Tibial nerve (tissue), 4 donors: ENCODE data around the gene AKNA. TPM values are rescaled to one million over a fixed set of nuclear protein-coding genes. Genes with fewer than 3 reads are reported as not detected.

Experiments
- DNase-seq, 2 donors: peaks; one replicate each; pipeline ENCODE4 v3.0.0-alpha.2; 2019; ENCODE audit warnings: low spot score in 2 of 2
- H3K27ac ChIP-seq, 4 donors: fragments of 200-600 bp; sonication (generic) in 3 of 4; one replicate each; pipeline ENCODE4 v1.5.1; 2017 to 2019; ENCODE audit warnings: mild to moderate bottlenecking in 1 of 4
- H3K27me3 ChIP-seq, 2 donors: fragments of 200-600 bp; sonication (generic) in 1 of 2; one replicate each; pipeline versions ENCODE4 v1.5.1 to v1.6.0; 2017 to 2019
- H3K36me3 ChIP-seq, 3 donors: fragments of 200-600 bp; sonication (generic); one replicate each; pipeline ENCODE4 v1.5.1; 2018 to 2019
- H3K4me1 ChIP-seq, 4 donors: fragments of 200-600 bp; sonication (generic) in 3 of 4; one replicate each; pipeline ENCODE4 v1.5.1; 2017 to 2019
- H3K4me3 ChIP-seq, 4 donors: fragments of 200-600 bp; sonication (generic) in 3 of 4; one replicate each; pipeline ENCODE4 v1.5.1; 2017 to 2019; ENCODE audit warnings: mild to moderate bottlenecking in 1 of 4, moderate library complexity in 1 of 4
- H3K9me3 ChIP-seq, 4 donors: fragments of 200-600 bp; sonication (generic) in 3 of 4; one replicate each; pipeline ENCODE4 v1.5.1; 2017 to 2019
- EP300 ChIP-seq, 2 donors: sonication (generic); formaldehyde crosslinking; IDR thresholded peaks; one replicate each; pipeline ENCODE4 v1.6.1; 2017; ENCODE audit warnings: antibody characterized with exemption in 2 of 2, mild to moderate bottlenecking in 1 of 2
- POLR2A ChIP-seq, 2 donors: fragments of 450-650 bp; IDR thresholded peaks; one replicate each; pipeline ENCODE4 v1.6.1; 2017; ENCODE audit warnings: antibody characterized with exemption in 2 of 2, mild to moderate bottlenecking in 2 of 2, moderate library complexity in 2 of 2
- WGBS, 2 donors: methylation state at CpG; one replicate each; pipeline ENCODE4 v1.1.5; 2018; 5-methylcytosine and 5-hydroxymethylcytosine counted together
- total RNA-seq, 4 donors: library from RNA; depleted of rRNA; stranded (reverse); fragments of >200 nt; gene quantifications; one replicate each; pipeline ENCODE4 v1.1.0, GENCODE V29; 2016
- TF ChIP-seq, protein P1 (sequence below), 5 experiments: fragments of 200-600 bp in 3 of 5; fragments of 450-650 bp in 2 of 5; sonication (generic) in 3 of 5; IDR thresholded peaks; one replicate each; pipeline ENCODE4 v1.5.1; 2016 to 2019; ENCODE audit warnings: antibody characterized with exemption in 5 of 5, mild to moderate bottlenecking in 3 of 5, moderate library complexity in 2 of 5

Gene AKNA
- total RNA-seq, 4 donors from 2014 or later: 23.6 to 42.2 (median 36.6) TPM

DNA sequence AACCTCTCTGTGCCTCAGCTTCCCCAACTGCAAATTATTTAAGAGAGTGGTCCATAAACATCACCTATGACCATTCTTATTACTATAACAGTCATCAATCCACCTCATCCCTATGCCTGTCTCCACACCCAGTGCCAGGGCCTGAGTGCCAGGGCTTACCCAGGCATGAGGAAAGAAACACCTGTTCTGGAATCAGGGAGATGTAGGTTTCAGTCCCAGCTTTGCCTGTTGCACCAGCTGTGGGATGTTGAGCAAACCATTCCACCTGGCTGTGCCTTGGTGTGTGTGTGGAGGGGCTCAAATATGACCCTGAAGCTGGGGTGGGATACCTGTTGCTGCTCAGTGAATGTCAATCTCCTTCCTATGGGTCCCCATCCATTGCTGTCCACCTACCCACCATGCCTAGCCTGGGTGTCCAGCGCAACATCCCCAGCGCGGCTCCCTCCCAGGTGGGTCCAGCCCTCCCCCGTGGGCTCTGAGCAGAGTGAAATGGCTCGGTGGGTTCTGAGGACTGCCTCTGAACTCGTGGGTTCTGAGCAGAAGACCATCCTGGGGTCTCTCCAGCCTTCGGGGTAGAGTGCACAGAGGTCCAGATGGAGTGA is 16.3 kb downstream of the AKNA start:
- WGBS, 2 donors: 77 to 82% methylated on average over 7 of the region's 7 CpGs
- H3K4me1 ChIP-seq: peaks cover 0 to 49% (median 17%) of the 10 kb centered on the region in 4 donors
- peak overlapping the region in 2 of 4 donors; percentile 48 to 70 for H3K27ac ChIP-seq
- no peak for DNase-seq
- H3K36me3 ChIP-seq: peaks cover 0 to 75% (median 2%) of the 10 kb centered on the region in 3 donors
- no peaks in the 10 kb centered on the region for H3K27me3 ChIP-seq
- H3K9me3 ChIP-seq: no peaks in the 10 kb centered on the region
- TF ChIP-seq, protein P1, sequence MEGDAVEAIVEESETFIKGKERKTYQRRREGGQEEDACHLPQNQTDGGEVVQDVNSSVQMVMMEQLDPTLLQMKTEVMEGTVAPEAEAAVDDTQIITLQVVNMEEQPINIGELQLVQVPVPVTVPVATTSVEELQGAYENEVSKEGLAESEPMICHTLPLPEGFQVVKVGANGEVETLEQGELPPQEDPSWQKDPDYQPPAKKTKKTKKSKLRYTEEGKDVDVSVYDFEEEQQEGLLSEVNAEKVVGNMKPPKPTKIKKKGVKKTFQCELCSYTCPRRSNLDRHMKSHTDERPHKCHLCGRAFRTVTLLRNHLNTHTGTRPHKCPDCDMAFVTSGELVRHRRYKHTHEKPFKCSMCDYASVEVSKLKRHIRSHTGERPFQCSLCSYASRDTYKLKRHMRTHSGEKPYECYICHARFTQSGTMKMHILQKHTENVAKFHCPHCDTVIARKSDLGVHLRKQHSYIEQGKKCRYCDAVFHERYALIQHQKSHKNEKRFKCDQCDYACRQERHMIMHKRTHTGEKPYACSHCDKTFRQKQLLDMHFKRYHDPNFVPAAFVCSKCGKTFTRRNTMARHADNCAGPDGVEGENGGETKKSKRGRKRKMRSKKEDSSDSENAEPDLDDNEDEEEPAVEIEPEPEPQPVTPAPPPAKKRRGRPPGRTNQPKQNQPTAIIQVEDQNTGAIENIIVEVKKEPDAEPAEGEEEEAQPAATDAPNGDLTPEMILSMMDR (IDR thresholded peaks at IDR 0.05): no peak
- TF ChIP-seq POLR2A (IDR thresholded peaks at IDR 0.05) (no peak), EP300 (IDR thresholded peaks at IDR 0.05) (no peak)
- H3K4me3 ChIP-seq: no peak overlapping the region

DNA sequence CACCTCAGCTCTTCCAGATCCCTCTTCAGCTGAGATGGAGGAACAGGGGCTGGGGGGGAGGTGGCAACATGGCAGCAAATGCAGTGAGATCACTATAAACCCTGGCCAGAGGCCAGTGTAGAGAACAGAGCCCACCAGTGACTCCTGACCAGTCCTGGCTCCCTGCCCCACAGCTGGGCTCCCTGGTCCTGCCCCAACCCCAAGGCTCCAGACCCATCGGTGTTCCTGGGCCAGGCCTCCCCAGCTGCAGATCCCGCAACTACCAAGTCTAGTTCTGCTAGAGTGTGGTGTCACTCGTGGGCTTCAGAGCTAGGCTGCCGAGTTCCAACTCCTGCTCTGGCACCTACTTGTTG is 16.8 kb downstream of the AKNA start:
- no peak for DNase-seq
- H3K4me3 ChIP-seq: no peak overlapping the region
- no peaks in the 10 kb centered on the region for H3K9me3 ChIP-seq
- H3K27me3 ChIP-seq: no peaks in the 10 kb centered on the region
- WGBS, 2 donors: 50 to 61% methylated on average over 4 of the region's 4 CpGs
- peaks cover 0 to 53% (median 17%) of the 10 kb centered on the region in 4 donors for H3K4me1 ChIP-seq
- peak overlapping the region in 2 of 4 donors; percentile 48 to 70 for H3K27ac ChIP-seq
- TF ChIP-seq POLR2A (IDR thresholded peaks at IDR 0.05) (no peak), EP300 (IDR thresholded peaks at IDR 0.05) (no peak)
- TF ChIP-seq, protein P1 (IDR thresholded peaks at IDR 0.05): no peak
- peaks cover 0 to 77% (median 0%) of the 10 kb centered on the region in 3 donors for H3K36me3 ChIP-seq

DNA sequence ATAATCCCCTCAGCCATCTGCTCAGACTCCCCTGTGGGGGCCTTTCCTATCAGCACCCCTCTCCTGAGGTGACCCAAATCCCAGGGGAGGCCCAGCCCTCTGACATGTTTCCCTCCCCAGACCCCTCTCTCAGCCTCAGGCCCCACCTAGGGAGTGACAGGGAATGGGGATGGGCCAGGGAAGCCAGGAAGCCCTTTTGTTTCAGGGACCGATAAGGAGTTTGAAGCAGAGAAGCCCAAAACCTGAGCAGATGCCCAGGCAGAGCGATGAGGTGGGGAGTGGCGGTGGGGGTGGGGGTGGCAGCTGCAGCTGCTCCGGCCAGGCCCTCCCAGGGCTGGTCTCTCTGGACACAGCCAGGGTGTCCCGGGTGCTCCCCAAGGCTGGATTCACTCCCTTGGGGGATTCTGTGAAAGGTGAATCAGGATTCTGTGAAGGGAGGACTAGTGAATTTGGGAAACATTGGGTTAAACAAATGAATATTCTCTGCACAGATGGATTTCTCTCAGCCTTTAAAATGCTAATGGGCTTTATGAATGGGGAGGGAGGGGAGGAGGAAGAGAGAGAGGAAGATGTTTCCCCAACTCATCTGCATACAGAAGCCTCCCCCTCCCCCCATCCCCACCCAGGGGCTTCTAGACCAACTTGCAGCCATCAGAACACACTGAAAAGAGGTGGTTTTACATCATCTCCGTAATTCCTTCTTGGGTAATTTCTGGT is 17.4 kb downstream of the AKNA start:
- Histone ChIP-seq H3K36me3 (peaks cover 0 to 76% (median 0%) of the 10 kb centered on the region in 3 donors), H3K4me1 (peaks cover 0 to 58% (median 19%) of the 10 kb centered on the region in 4 donors), H3K27me3 (no peaks in the 10 kb centered on the region), H3K4me3 (no peak overlapping the region), H3K9me3 (no peaks in the 10 kb centered on the region), H3K27ac (peak overlapping the region in 3 of 4 donors; percentile 48 to 70 (median 50))
- TF ChIP-seq POLR2A (IDR thresholded peaks at IDR 0.05): no peak
- TF ChIP-seq, protein P1 (IDR thresholded peaks at IDR 0.05): no peak
- no peak for TF ChIP-seq EP300 (IDR thresholded peaks at IDR 0.05)
- WGBS, 2 donors: 63 to 79% methylated on average over 6 of the region's 6 CpGs
- DNase-seq: no peak

DNA sequence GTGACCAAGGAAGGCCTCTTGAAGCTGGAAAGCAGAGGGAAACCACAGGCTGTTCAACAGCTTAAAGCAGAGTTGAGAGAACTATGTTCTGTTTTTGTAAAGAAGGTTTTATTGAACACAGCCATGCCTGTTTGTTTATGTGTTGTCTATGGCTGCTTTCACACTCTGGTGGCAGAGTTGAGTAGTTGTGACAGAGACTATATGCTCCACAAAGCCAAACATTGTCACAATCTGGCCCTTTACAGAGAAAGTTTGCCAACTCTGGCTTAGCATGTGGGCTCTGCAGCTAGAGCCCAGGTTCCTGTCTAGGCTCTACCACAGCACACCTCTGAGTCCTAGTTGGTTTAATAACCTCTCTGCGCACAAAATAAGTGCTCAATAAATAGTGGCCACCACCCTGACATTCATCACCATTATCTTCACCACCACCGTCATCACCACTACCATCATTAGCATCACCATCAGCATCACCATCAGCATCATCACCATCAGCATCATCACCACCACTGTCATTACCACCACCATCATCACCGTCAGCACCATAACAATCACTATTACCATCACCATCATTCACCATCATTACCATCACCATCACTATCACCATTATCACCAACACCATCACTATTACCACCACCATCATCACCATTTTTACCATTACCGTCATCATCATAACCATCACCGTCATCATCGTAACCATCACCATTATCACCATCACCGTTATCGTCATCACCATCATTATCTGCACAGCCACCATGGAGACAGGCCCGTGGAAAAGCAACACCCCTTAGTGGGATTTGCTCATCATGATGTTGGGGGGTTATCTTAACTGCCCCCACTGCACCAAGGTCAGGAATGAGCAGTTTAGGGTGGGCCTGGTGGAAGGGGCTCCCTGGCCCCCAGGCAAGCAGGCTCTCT is 18.3 kb downstream of the AKNA start:
- Histone ChIP-seq H3K27me3 (no peaks in the 10 kb centered on the region), H3K9me3 (no peaks in the 10 kb centered on the region), H3K36me3 (peaks cover 0 to 77% (median 1%) of the 10 kb centered on the region in 3 donors), H3K4me3 (no peak overlapping the region), H3K4me1 (peaks cover 0 to 68% (median 19%) of the 10 kb centered on the region in 4 donors), H3K27ac (peak overlapping the region in 2 of 4 donors; percentile 50 to 70)
- TF ChIP-seq EP300 (IDR thresholded peaks at IDR 0.05): no peak
- TF ChIP-seq, protein P1 (IDR thresholded peaks at IDR 0.05): no peak
- TF ChIP-seq POLR2A (IDR thresholded peaks at IDR 0.05): no peak
- WGBS, 2 donors: 95 to 97% methylated on average over 9 of the region's 9 CpGs
- DNase-seq: no peak
